Keratinocyte (primary cell): ENCODE measurements around the gene PIK3C3. TPM values are rescaled to one million over a fixed set of nuclear protein-coding genes. Genes with fewer than 3 reads are reported as not detected.

Experiments
- DNase-seq: peaks from one replicate; pipeline ENCODE4 v3.0.0-alpha.2; 2011; ENCODE audit warnings: low read depth, missing footprints, low spot score
- FAIRE-seq: peaks from 2 replicates; lab custom pipeline; 2011; peaks lifted over from hg19 to GRCh38; lab: Jason Lieb, UNC
- H2AFZ ChIP-seq: 2 replicates; pipeline ENCODE4 v1.6.0; 2012; ENCODE audit warnings: low read length, control low read depth, inconsistent platforms; ENCODE audit not compliant: control insufficient read depth
- H3K27ac ChIP-seq: 2 replicates; pipeline ENCODE4 v1.5.1; 2011; ENCODE audit warnings: low read length; ENCODE audit not compliant: control insufficient read depth, insufficient read depth
- H3K27me3 ChIP-seq: 3 replicates; pipeline ENCODE4 v1.6.0; 2011; ENCODE audit warnings: low read length; ENCODE audit not compliant: control insufficient read depth, insufficient read depth; ENCODE audit errors: extremely low read depth
- H3K36me3 ChIP-seq, 2 experiments: 2 replicates in 1 of 2; 3 replicates in 1 of 2; pipeline ENCODE4 v1.5.1; 2011; ENCODE audit warnings: low read length in 2 of 2, mild to moderate bottlenecking in 1 of 2; ENCODE audit not compliant: control insufficient read depth in 2 of 2, insufficient read depth in 2 of 2; ENCODE audit errors: extremely low read depth in 1 of 2
- H3K4me1 ChIP-seq: 3 replicates; pipeline ENCODE4 v1.5.1; 2011; ENCODE audit warnings: low read length; ENCODE audit not compliant: control insufficient read depth, insufficient read depth; ENCODE audit errors: extremely low read depth
- H3K4me2 ChIP-seq: 3 replicates; pipeline ENCODE4 v1.6.0; 2011; ENCODE audit warnings: low read depth, low read length; ENCODE audit not compliant: control insufficient read depth, insufficient read depth; ENCODE audit errors: extremely low read depth
- H3K4me3 ChIP-seq, 3 experiments: fragments of 200-600 bp in 1 of 3; sonication (generic) in 1 of 3; 2 replicates in 2 of 3; 3 replicates in 1 of 3; pipeline ENCODE4 v1.5.1; 2011 to 2016; ENCODE audit warnings: low read length in 3 of 3, mild to moderate bottlenecking in 3 of 3, control low read depth in 2 of 3, inconsistent platforms in 1 of 3, low read depth in 1 of 3, mixed read lengths in 1 of 3, mixed run types in 1 of 3, moderate library complexity in 1 of 3; ENCODE audit not compliant: control insufficient read depth in 2 of 3, insufficient read depth in 2 of 3; ENCODE audit errors: extremely low read depth in 1 of 3
- H3K79me2 ChIP-seq: 2 replicates; pipeline ENCODE4 v1.6.0; 2012; ENCODE audit warnings: low read length; ENCODE audit not compliant: control insufficient read depth, insufficient read depth
- H3K9ac ChIP-seq: 3 replicates; pipeline ENCODE4 v1.6.0; 2011; ENCODE audit warnings: low read length; ENCODE audit not compliant: control insufficient read depth, insufficient read depth; ENCODE audit errors: extremely low read depth
- H3K9me1 ChIP-seq: 3 replicates; pipeline ENCODE4 v1.6.0; 2011; ENCODE audit warnings: low read length; ENCODE audit not compliant: control insufficient read depth, insufficient read depth; ENCODE audit errors: extremely low read depth
- H3K9me3 ChIP-seq: 2 replicates; pipeline ENCODE4 v1.5.1; 2012; ENCODE audit warnings: low read depth, low read length; ENCODE audit not compliant: control insufficient read depth
- H4K20me1 ChIP-seq: 3 replicates; pipeline ENCODE4 v1.6.0; 2011; ENCODE audit warnings: low read length; ENCODE audit not compliant: control insufficient read depth, insufficient read depth; ENCODE audit errors: extremely low read depth
- EZH2 ChIP-seq: IDR thresholded peaks from one replicate; pipeline ENCODE4 v1.6.1; 2012; ENCODE audit warnings: inconsistent platforms, mild to moderate bottlenecking, low read length, moderate library complexity
- dilution Hi-C: fragments of 300-500 bp; cut with MboI; formaldehyde crosslinking; loops from one replicate; pipeline ENCODE4 v1.7.0; 2020; ENCODE audit warnings: low sequenced_read_pairs; ENCODE audit not compliant: extremely low pct_ligation_motif_present
- polyA plus RNA-seq, 5 experiments: library from polyadenylated mRNA; depleted of rRNA in 3 of 5; stranded (reverse) in 3 of 5; stranded (forward) in 1 of 5; unstranded in 1 of 5; fragments of >200 nt; gene quantifications; 1 replicate in 1 of 5; 2 replicates in 3 of 5; 3 replicates in 1 of 5; pipeline versions ENCODE4 v1.2.1 to v1.2.3, GENCODE V29; 2011 to 2012; ENCODE audit warnings: missing spikeins in 2 of 5, low read depth in 1 of 5, low replicate concordance in 1 of 5
- TF ChIP-seq, protein P1 (sequence below), 3 experiments: IDR thresholded peaks in 1 of 3; conservative IDR thresholded peaks in 1 of 3; optimal IDR thresholded peaks in 1 of 3; 2 replicates in 2 of 3; 3 replicates in 1 of 3; pipeline versions ENCODE3 to v1.5.1; 2011; ENCODE audit warnings: low read length in 3 of 3, mild to moderate bottlenecking in 3 of 3, moderate library complexity in 2 of 3, control low read depth in 1 of 3, inconsistent platforms in 1 of 3; ENCODE audit not compliant: insufficient read depth in 2 of 3; ENCODE audit errors: extremely low read depth in 1 of 3

PIK3C3 gene
- polyA plus RNA-seq, 1 donor (not counting 4 experiments of a cell fraction or from before 2014, with no cell fraction given): 65.0 TPM

DNA sequence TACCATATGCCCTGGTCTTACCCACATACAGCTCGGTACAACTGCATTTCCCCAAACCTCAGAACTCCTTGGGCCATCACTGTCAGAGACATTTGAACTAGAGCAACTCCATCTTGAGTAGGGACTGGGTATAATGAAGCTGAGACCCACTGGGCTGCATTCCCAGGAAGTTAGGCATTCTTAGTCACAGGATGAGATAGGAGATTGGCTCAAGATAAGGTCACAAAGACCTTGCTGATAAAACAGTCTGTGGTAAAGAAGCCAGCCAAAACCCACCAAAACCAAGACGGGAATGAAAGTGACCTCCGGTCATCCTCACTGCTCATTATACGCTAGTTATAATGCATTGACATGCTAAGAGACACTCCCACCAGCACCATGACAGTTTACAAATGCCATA, 131.3 kb downstream of the PIK3C3 start:
- dilution Hi-C loops: no loop called here
- peak; percentile 46 for FAIRE-seq
- no peaks in the 10 kb centered on the region for H3K79me2 ChIP-seq
- H3K36me3 ChIP-seq: no peaks in the 10 kb centered on the region
- H3K27ac ChIP-seq: no peak overlapping the region
- no peaks in the 10 kb centered on the region for H3K9me3 ChIP-seq
- H3K4me2 ChIP-seq: no peak overlapping the region
- DNase-seq: no peak
- no peak overlapping the region for H2AFZ ChIP-seq
- TF ChIP-seq EZH2: no peak
- TF ChIP-seq, protein P1, sequence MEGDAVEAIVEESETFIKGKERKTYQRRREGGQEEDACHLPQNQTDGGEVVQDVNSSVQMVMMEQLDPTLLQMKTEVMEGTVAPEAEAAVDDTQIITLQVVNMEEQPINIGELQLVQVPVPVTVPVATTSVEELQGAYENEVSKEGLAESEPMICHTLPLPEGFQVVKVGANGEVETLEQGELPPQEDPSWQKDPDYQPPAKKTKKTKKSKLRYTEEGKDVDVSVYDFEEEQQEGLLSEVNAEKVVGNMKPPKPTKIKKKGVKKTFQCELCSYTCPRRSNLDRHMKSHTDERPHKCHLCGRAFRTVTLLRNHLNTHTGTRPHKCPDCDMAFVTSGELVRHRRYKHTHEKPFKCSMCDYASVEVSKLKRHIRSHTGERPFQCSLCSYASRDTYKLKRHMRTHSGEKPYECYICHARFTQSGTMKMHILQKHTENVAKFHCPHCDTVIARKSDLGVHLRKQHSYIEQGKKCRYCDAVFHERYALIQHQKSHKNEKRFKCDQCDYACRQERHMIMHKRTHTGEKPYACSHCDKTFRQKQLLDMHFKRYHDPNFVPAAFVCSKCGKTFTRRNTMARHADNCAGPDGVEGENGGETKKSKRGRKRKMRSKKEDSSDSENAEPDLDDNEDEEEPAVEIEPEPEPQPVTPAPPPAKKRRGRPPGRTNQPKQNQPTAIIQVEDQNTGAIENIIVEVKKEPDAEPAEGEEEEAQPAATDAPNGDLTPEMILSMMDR (optimal IDR thresholded peaks at IDR 0.05 in 1 of 3, IDR thresholded peaks at IDR 0.05 in 1 of 3, conservative IDR thresholded peaks at IDR 0.05 in 1 of 3; ENCODE audit: extremely low read depth in 1 of 3, insufficient read depth in 2 of 3, low read length in 3 of 3): no peak
- H3K4me1 ChIP-seq: no peaks in the 10 kb centered on the region
- H3K27me3 ChIP-seq: no peaks in the 10 kb centered on the region
- H4K20me1 ChIP-seq: no peaks in the 10 kb centered on the region
- H3K4me3 ChIP-seq: no peak overlapping the region
- H3K9ac ChIP-seq: no peak overlapping the region
- no peaks in the 10 kb centered on the region for H3K9me1 ChIP-seq

DNA sequence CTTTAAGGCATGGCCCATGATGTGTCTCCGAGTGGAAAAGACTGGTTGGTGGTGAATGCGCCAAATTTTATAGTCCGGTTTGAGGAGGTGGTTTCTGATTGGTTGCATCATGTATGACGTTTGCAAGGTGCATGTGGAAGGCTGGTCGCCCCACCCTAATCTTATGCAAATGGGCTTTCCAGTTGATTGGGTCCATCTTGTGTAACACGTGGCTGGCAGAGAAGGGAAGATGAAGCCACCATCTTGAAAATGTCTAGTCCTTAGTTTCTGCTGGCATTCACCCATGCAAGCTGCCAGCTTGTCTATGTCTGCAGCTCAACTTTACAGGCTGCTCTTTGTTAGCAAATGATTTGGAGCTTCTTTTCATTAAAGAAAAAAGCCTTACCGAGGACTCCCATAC, 132.2 kb downstream of the PIK3C3 start:
- H3K79me2 ChIP-seq: no peaks in the 10 kb centered on the region
- H3K36me3 ChIP-seq: no peaks in the 10 kb centered on the region
- FAIRE-seq (peak; percentile 43), DNase-seq (no peak)
- no peak overlapping the region for H3K4me2 ChIP-seq
- no peaks in the 10 kb centered on the region for H3K9me1 ChIP-seq
- H3K9me3 ChIP-seq: no peaks in the 10 kb centered on the region
- H3K9ac ChIP-seq: no peak overlapping the region
- no peak overlapping the region for H2AFZ ChIP-seq
- no peaks in the 10 kb centered on the region for H4K20me1 ChIP-seq
- dilution Hi-C loops: no loop called here
- TF ChIP-seq, protein P1 (optimal IDR thresholded peaks at IDR 0.05 in 1 of 3, IDR thresholded peaks at IDR 0.05 in 1 of 3, conservative IDR thresholded peaks at IDR 0.05 in 1 of 3; ENCODE audit: extremely low read depth in 1 of 3, insufficient read depth in 2 of 3, low read length in 3 of 3): no peak
- no peak for TF ChIP-seq EZH2
- no peak overlapping the region for H3K4me3 ChIP-seq
- no peaks in the 10 kb centered on the region for H3K27me3 ChIP-seq
- no peaks in the 10 kb centered on the region for H3K4me1 ChIP-seq
- no peak overlapping the region for H3K27ac ChIP-seq
